Activated gamma-delta T cell (primary cell): Measurements from ENCODE around the gene BARHL1.
"Not testable (repeated sequence)": the region's sequence is repeated elsewhere in the genome, so short reads cannot be mapped to it uniquely, and the experiment has no call there.

ENCODE experiments used
- DNase-seq: peaks from one replicate; lab custom pipeline; 2025; lab: John Stamatoyannopoulos, UW

The BARHL1 gene

GRCh38 chr9:132556714-132557113 lies 25.7 kb upstream of the BARHL1 start:
- no peak for DNase-seq

GRCh38 chr9:132557159-132557558 lies 25.2 kb upstream of the BARHL1 start:
- no peak for DNase-seq

- DNase-seq = no peak
Observed at GRCh38 chr9:132559711-132560110, 22.7 kb upstream of the BARHL1 start.

GRCh38 chr9:132560616-132561202 lies 21.7 kb upstream of the BARHL1 start:
- no peak for DNase-seq

- DNase-seq = no peak
Observed at GRCh38 chr9:132562306-132562573, 20.2 kb upstream of the BARHL1 start.

- DNase-seq = no peak
Observed at GRCh38 chr9:132564526-132564925, 17.9 kb upstream of the BARHL1 start.

- not testable (repeated sequence) for DNase-seq
Observed at GRCh38 chr9:132568787-132569186, 13.6 kb upstream of the BARHL1 start.

- no peak for DNase-seq
Observed at GRCh38 chr9:132571806-132572600, 10.4 kb upstream of the BARHL1 start.

- DNase-seq = no peak
Observed at GRCh38 chr9:132572921-132573320, 9.5 kb upstream of the BARHL1 start.

GRCh38 chr9:132575005-132575609 lies 7.3 kb upstream of the BARHL1 start:
- DNase-seq = no peak

GRCh38 chr9:132575811-132576210 lies 6.6 kb upstream of the BARHL1 start:
- no peak for DNase-seq

GRCh38 chr9:132577119-132577518 lies 5.3 kb upstream of the BARHL1 start:
- DNase-seq = no peak

- DNase-seq = no peak
Observed at GRCh38 chr9:132578367-132578932, 4.0 kb upstream of the BARHL1 start.

- no peak for DNase-seq
Observed at GRCh38 chr9:132579427-132579798, 3.0 kb upstream of the BARHL1 start.

- DNase-seq = no peak
Observed at GRCh38 chr9:132582786-132583583, 579 bp downstream of the BARHL1 start.

- no peak for DNase-seq
Observed at GRCh38 chr9:132583584-132584304, 1.3 kb downstream of the BARHL1 start.

- no peak for DNase-seq
Observed at GRCh38 chr9:132584601-132585560, 2.5 kb downstream of the BARHL1 start.

- DNase-seq = no peak
Observed at GRCh38 chr9:132585954-132586829, 3.8 kb downstream of the BARHL1 start.

GRCh38 chr9:132586830-132587591 lies 4.6 kb downstream of the BARHL1 start:
- DNase-seq = no peak
